Body of pancreas (tissue), 4 donors: Measurements from ENCODE around the gene IFNLR1.

Source experiments
- CTCF ChIP-seq, 7 experiments: fragments of 450-650 bp in 4 of 7; fragments of 200-600 bp in 3 of 7; sonication (generic) in 3 of 7; IDR thresholded peaks; one replicate each; pipeline ENCODE4 v1.5.1; 2016 to 2019; ENCODE audit warnings: antibody characterized with exemption in 7 of 7
- POLR2A ChIP-seq, 3 donors: fragments of 450-650 bp; IDR thresholded peaks; one replicate each; pipeline ENCODE4 v1.6.1; 2016; ENCODE audit warnings: antibody characterized with exemption in 3 of 3, mild to moderate bottlenecking in 2 of 3

GRCh38 chr1:24123611-24124010, 63.5 kb downstream of the IFNLR1 start:
- TF ChIP-seq CTCF (IDR thresholded peaks at IDR 0.05) (no peak), POLR2A (IDR thresholded peaks at IDR 0.05) (no peak)
